IPS DF 4.7 (cell line): Measurements from ENCODE around the gene TUBA3C.

Experiments used
- DNase-seq: peaks from one replicate; pipeline ENCODE4 v3.0.0-alpha.2; 2013; ENCODE audit warnings: low spot score; ENCODE audit errors: extremely low read depth

TUBA3C gene

DNA sequence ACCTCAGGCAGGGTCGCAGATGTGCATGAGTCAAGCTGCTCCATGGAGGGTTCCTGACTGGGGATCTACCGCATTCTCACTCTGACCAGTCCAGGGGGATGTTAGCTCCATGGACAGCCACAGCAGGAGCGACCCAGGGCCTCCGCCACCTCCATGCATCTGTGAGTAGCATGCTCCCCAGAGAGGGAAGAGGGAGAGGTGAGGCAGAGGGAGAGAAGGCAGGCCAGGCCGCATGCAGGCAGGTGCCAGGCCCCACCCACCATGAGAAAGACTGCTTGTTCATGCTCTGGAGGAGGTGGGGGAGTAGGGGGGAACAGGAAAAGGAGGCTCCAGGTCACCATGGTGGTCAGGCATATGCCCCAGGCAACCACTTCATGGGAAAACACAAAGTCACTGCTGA, 20.3 kb downstream of the TUBA3C start:
- no peak for DNase-seq

DNA sequence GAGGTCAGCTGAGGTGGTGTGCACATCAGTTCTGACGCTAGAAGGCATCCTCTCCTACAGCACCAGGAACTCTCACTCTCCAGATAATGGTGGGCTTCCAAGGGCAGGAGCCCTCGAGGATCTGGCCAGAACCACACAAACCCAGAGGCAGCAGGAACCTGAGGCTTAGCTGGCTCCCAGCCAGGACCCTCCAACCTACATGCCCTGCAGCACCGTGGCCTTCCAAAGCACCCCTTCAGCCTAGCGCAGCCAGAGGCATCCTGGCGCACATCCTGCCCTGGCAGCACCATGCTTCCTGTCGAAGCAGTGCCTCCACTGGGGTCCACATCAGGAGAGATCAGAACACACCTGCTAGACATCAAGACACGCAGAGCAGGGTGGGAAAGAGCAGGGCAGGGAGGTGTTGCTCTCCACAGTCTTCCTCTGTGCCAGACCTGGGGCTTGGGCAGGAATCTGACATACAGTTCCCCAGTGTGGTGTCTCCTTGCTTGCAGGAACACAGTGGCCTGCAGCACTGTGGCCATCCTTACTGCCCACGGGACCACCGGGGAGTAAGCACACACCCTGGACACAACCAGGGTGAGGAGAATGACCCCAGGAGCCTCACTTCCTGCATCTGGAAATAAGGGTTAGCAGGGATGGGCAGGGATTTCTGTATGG, 21.7 kb downstream of the TUBA3C start:
- DNase-seq = no peak

DNA sequence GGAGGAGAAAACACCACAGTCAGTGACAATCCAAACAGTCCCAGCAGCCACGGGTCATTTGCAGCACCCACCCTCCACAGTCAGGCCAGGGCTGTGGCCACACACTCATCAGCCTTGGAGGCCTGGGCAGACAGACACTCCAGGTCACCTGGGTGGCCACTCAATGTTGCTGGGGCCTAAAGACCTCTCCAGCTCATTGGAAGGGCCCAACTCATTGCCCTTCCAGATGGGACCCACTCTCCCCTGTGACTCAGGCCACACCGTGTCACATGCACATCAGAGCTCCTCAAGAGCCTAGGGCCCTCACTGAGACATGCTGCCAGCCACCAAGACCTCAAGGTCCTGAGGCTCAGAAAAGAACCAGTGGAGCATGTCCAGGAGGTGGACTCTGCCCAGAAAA, 22.4 kb downstream of the TUBA3C start:
- no peak for DNase-seq

DNA sequence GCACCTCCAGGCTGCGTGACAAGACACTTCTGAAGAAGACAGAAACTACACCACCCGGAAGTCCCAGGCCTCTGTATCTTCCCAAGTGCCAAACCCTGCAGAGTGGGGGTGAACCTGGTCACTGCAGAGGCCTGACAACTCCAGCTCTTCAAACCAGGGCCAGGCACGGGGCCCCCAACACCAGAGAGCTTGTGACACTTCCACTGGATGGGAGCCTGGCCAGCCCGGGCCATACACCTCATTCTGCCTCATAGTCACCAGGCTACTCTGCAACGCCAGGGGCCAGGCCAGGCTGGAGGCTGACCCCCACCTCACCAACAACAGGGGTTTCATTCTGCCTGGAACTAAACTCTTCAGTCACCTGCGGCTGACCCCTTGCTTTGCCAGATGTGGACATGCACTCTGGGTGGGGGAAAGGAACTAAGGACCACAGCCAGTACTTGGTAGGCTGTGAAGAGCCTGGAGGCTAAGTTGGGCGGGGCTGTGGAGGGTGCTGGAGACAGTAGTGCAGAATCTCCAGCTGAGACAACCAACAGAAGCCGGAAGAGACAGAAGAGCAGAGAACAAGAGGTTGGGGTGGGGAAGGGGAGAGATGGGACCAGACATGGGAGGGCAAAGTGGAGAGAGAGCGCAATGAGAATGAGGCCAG, 23.0 kb downstream of the TUBA3C start:
- DNase-seq = no peak

DNA sequence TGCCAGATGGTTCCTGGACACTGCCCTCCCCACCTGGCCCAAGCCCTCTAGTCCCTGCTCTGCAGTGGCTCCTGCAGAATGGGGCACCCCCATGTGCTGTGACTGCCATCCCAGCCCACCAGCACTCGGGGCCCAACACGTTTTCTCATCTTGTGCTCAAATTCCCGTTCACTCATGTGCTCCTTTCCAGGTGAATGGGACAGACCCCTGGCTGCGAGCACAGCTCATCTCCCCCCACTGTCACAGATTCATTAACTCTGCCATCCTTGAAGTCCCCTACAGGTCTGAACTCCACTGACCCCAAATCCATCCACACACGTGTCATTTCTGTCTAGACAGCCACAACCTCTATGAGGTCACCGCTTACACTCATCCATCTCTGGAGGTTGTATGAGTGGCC, 23.6 kb downstream of the TUBA3C start:
- no peak for DNase-seq

DNA sequence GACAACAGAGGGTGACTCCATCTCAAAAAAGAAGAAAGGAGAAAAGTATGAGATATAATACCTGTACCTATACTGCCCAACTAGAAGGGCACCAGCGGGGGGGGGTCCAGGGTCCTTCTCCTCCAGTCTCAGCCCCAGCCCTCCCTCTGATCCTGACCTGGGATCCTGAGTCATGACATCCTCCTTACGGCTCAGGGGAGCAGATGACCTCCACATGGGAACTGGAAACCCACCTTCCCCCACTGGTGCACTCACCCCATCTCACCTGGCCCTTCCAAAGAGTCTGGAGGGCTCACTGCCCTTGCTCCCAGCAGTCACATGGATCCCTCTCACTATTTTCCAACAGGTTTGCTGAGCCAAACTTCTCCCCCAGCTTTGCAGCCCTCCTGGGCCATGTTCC, 24.2 kb downstream of the TUBA3C start:
- DNase-seq = no peak

DNA sequence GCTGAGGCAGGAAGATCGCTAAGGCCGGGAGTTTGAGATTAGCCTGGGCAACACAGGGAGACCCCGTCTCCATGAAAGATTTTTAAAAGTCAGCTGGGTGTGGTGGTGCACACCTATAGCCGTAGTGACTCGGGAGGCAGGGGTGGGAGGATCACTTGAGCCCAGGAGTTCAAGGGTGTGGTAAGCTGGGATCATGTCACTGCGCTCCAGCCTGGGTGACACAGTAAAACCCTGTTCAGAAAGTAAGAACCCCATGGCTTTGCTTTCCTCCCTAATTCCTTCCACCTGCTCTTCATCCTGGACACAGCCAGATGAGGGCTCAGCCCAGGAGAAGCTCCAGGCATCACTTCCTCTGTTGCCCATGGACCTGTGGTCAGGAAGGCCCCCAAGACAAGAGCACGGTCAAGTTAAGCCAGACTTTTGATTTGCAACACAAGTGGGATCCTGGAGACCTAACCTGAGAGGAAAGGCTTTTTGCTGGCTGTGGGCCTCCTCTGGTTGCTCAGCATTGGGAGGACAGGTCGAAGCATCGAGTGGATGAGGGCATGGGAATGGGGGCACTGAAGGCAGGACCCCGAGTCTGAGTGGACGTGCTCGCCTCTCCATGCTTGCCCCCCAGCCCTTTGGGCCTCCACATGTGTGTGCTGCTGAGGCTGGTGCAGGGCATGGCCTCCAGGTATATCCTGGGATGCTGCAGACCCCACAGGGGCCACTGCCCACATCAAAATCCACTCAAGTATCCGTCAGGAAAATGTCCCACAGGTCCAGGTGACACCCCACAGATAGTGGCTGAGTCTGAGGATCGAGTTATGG, 25.4 kb downstream of the TUBA3C start:
- no peak for DNase-seq

DNA sequence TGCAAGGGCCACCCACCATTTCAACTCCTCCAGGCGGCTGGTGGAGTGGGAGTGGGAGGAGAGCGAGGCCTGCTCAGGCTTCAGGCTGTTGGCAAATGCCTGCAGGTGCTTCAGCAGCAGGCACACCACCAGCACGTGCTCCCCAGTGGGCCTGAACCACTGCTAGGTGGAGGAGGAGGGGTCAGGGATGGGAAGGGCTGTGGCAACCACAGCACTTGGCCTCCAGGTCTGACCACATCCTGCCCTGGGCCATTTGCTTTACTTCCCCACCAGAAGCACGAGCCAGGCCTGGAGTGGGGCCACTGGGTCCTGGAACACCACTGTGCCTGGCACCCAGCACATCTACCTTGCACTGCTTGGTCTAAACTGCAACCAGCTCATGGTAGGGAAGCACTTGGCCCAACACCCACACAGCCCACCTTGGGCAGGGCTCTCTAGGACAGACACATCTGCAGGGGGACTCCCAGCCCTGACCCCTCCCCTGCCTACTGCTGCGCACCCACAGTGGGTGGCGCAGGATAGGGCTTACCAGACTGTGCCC, 26.2 kb downstream of the TUBA3C start:
- no peak for DNase-seq

DNA sequence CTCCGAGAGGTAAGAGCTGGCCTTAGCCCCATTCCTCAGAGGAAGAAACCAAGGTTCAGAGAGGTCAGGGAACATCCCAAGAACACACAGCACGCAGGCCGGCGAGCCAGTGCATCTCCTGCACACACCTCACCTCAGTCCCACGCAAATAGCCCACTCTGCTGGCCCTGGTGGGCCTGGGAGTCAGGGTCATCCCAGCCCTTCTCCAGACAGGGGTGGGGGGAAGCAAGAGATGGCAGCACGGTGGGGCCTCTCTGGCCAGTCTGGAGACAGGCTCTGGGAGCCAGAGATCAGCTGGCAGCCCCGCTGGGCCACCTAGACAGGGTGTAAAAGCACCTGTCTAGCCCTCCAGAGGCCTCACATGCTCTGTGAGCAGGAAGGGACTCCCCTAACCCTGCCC, 26.8 kb downstream of the TUBA3C start:
- no peak for DNase-seq

DNA sequence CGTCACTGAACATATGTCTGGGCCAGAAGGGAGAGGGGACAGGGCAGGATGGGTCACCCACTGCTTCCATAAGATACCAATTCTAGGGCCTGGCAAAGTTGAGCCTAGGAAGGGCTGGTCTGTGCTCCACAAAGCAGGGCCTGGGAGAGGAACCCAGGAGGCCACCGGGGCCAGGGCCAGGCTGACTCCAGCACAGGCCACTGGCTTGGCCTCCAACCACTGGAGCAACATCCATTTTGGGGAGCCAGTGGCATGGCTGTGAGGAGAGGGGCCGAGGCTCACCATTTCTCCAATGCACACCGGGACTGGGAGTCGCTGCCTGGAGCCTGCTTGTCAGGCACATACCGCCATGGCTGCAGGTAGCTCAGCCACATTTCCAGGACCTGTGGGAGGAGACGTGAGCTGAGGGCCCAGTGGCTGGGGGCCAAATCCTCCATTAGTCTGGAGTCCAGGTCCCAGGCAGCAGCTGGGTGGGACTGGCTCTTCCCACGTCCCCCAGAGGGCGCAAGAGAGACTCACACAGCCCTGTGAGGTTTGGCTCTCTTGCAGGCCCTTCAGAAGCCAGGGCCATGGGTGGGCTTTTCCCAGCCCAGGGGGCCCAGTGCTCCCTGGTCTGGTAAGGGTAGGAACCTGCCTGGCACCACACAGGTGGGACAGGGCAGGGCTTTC, 27.7 kb downstream of the TUBA3C start:
- DNase-seq = no peak

DNA sequence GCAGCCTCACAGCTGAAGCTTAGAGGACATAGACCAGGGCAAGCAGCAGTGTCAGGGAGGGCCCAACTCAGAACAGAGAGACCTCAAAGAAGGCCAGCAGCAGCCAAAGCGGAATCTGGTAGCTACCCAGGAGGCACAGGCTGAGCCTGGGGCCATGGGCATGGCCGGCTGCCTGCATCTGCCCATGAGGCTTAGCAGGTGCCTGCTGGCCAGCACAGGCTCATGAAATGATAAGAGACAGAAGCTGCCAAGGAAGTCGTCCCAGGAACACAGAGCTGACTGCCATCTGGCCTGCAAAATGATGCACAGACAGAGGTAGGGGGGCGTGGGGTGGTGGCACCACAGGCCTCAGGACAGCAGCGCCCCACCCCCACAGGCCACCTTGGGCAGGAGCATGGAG, 29.2 kb downstream of the TUBA3C start:
- DNase-seq = no peak

DNA sequence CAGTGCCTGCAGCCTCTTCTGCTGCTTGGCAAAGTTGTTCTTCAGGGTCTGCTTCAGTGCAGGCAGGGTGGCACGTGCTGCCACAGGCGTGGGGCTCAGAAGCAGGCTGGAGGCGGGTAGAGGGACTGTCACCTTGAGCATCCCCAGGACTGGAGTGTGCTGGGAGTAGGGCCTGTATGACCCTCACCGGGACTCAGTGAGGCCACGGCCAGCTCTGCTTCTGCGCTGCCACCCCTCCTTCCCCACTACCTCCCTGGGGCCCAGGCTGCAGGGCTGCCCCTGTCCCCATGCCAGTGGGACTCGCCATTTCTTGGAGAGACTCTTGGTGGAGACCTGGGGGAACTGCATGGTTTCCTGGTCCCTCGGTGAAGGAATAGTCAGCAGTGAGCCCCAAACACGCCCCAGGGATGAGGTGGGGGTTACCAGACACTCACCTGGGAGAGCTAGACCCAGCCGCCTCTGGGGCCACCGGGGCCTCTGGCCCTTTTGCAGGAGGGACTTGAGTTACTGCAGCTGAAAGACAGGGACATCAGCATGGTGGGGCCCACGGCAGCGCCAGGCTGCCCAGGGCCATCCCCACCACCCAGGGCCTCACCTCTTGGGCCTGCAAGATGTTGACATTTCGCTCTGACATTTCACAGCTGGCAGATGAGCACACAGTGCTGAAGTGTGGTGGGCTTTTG, 29.9 kb downstream of the TUBA3C start:
- DNase-seq = no peak

DNA sequence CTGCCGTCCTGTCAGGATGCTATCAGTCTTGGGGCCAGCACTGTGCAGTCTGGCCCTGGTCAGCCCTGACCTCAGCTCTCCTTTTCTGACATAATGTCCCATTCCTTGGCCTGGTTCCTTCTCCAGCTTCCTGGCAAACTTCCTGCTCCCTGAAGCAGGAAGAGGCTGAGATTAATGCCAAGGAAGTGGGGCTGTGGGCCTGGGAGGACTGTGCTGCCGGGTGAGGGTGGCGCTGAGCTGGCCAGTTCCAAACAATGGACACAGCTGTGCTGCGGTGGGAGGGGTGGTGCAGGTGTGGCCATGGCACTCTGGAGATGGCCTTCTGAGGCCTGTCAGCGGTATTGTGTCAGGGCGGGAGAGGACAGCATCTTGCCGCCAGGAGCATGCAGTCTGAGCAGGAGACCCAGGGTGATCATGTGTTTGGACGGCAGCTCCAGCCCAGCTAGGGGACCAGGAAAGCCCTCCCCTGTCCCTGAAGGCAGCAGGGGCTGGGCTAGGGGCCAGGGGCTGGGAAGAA, 30.9 kb downstream of the TUBA3C start:
- DNase-seq = no peak

DNA sequence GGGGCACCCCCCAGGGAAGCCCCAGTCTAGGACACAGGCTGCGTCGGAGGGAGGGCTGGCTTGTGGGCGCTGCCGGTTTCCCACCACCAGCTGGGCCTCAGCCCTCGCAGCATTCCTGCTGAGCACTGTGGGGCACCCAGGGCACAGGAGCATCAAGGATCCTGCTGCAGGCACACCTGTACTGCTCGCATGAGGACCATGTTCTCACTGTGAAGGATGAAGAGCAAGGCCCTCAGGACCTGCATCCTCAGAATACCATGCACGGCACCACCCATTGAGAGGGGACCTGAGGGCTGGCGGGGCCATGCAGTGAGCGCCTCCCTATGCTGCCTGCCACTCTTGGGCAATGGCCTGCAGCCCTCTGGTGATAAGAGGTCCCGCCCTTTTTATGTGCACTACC, 31.4 kb downstream of the TUBA3C start:
- no peak for DNase-seq

DNA sequence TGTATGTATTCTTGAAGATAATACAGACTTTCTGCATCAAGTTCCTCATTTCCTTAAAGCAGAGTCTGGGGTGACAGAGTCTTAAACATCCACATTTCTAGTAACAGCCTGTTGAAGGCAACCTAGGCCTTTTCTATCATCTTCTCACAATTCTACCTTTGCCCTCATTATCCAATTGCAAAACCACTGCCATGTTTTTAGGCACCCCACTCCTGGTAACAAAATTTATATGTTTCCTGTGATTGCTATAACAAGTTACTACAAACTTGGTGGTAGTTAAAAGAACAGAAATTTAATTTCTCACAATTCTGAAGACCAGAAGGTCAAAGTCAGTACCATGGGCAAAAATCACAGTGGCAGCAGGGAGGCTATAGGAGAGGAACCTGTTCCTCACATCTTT, 33.1 kb downstream of the TUBA3C start:
- DNase-seq = no peak
